ENCODE results near the gene HTR3E.

The HTR3E gene

DNA sequence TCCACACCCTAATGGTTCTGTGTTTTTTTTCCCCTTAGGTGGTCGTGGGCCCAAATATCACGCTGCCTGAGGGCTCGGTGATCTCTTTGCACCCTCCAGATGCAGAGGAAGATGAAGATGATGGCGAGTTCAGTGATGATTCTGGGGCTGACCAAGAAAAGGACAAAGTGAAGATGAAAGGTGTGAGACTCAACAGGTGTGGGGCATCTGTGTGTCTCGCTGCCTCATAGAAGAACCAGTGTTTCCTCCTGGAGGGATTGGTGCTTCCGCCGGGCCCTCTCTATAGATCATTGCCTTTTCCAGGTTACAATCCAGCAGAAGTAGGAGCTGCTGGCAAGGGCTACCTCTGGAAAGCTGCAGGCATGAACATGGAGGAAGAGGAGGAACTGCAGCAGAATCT, 45.3 kb downstream of the HTR3E start:
- no peak overlapping the region for H3K4me3 ChIP-seq (ENCODE audit: low read length)
- no peak for DNase-seq (ENCODE audit: low read depth)
- TF ChIP-seq, protein P1, sequence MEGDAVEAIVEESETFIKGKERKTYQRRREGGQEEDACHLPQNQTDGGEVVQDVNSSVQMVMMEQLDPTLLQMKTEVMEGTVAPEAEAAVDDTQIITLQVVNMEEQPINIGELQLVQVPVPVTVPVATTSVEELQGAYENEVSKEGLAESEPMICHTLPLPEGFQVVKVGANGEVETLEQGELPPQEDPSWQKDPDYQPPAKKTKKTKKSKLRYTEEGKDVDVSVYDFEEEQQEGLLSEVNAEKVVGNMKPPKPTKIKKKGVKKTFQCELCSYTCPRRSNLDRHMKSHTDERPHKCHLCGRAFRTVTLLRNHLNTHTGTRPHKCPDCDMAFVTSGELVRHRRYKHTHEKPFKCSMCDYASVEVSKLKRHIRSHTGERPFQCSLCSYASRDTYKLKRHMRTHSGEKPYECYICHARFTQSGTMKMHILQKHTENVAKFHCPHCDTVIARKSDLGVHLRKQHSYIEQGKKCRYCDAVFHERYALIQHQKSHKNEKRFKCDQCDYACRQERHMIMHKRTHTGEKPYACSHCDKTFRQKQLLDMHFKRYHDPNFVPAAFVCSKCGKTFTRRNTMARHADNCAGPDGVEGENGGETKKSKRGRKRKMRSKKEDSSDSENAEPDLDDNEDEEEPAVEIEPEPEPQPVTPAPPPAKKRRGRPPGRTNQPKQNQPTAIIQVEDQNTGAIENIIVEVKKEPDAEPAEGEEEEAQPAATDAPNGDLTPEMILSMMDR (conservative IDR thresholded peaks at IDR 0.05; ENCODE audit: low read depth, low read length) = no peak

DNA sequence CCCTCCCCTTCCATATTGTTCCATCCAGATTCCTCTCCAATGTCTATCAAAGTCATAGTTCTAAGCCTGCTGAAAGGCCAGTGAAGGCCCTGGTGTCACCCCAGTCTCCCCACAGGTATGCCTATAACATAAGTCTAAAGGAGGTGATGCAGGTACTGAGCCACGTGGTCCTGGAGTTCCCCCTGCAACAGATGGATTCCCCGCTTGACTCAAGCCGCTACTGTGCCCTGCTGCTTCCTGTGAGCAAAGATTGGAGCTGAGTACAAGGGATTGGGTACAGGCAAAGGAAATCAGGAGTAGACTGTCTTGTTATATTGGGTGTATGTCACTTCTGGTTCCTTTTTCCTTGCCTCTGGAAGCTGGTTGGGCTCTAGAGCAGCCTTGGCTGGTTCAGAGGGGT, 46.5 kb downstream of the HTR3E start:
- DNase-seq (ENCODE audit: low read depth) = no peak
- H3K4me3 ChIP-seq (ENCODE audit: low read length) = no peak overlapping the region
- TF ChIP-seq, protein P1 (conservative IDR thresholded peaks at IDR 0.05; ENCODE audit: low read depth, low read length) = no peak

DNA sequence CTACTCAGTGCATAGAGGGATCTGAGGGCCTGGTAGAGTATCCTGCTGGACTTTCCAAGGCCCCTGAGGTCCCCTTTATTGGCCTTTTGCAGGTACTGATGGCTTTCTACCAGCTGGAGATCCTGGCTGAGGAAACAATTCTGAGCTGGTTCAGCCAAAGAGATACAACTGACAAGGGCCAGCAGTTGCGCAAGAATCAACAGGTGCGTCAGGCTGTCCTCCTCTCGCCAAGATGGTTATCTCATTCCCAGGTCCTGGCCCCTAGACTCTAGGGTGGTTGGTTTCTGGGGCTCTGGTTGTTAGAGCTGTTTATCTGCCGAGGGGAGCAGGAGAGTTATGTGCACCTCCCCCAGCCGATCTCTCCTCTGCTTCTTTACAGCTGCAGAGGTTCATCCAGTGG, 47.6 kb downstream of the HTR3E start:
- no peak for DNase-seq (ENCODE audit: low read depth)
- TF ChIP-seq, protein P1 (conservative IDR thresholded peaks at IDR 0.05; ENCODE audit: low read depth, low read length) = no peak
- H3K4me3 ChIP-seq (ENCODE audit: low read length) = no peak overlapping the region

DNA sequence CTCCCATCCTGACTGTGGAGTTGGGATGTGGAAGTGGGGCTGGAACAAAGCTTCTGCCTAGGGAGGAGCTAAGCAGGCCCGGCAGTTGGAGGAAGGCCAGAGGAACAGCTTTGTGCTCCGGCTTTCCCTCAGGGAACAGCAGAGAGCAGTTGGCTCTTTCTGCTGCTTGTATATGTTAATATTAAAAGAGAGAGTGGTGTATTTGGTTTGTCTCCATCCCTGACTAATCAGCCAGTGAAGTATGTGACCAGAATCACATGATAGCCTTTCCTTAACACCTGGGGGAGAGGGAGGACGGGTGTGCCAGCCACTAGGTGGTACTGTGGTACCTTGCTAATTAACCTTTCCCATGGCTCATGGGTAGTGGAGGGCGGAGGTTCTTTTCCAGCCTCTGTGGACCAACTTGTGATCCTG, 48.3 kb downstream of the HTR3E start:
- no peak overlapping the region for H3K4me3 ChIP-seq (ENCODE audit: low read length)
- peak; percentile 87 for DNase-seq (ENCODE audit: low read depth)
- TF ChIP-seq, protein P1 (conservative IDR thresholded peaks at IDR 0.05; ENCODE audit: low read depth, low read length) = peak; percentile 67

DNA sequence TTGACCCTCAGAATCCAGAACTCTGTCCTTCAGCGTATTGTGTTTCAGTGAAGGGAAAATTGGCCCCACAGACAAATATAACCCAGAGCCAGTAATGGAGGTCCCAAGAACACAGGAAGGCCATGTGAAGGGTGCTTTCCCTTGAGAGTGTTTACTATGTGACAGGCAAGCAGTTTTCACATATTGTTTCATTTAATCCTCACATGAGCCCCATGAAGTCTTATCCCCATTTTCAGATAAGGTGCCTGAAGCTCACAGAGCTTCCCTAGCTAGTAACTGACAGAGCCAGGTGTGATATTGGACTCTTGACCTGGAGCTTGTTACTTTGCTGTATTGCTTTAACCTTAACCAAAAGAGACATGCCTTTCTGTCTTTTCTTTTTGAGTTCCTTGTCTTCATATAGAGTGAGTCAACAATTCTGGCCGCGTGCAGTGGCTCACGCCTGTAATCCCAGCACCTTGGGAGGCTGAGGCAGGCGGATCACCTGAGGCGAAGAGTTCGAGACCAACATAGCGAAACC, 48.9 kb downstream of the HTR3E start:
- DNase-seq (ENCODE audit: low read depth) = no peak
- TF ChIP-seq, protein P1 (conservative IDR thresholded peaks at IDR 0.05; ENCODE audit: low read depth, low read length) = no peak
- H3K4me3 ChIP-seq (ENCODE audit: low read length) = no peak overlapping the region

DNA sequence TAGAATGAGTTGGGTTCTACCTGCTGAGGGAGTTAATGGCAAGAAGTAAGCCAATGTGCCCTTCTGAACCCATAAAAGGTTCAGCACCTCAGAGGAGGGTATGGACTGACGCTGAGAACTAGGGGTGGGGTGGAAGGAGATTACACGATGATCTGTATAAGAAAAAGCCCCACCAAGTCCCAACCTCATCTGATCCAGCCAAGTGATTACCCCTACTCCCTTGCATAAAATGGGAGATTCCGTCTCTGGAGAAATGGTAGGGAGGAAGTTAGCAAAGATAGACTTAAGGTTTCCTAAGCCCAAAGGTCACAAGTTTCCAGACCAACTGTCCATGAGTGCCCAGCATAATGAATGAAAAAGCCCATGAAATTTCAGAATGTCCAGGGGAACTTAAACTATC, 51.2 kb downstream of the HTR3E start:
- DNase-seq (ENCODE audit: low read depth) = no peak
- TF ChIP-seq, protein P1 (conservative IDR thresholded peaks at IDR 0.05; ENCODE audit: low read depth, low read length) = no peak

DNA sequence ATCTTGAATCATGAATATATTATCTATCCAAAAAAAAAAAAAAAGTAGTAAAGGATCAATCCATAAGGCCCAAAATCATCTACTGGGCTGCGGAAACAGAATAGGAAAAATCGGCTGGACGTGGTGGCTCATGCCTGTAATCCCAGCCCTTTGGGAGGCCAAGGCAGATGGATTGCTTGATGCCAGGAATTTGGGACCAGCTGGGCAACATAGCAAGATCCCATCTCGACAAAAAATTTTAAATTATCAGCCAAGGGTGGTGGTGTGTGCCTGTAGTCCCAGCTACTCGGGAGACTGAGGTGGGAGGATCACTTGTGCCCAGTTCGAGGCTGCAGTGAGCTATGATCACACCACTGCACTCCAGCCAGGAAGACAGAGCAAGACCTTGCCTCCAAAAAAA, 52.3 kb downstream of the HTR3E start:
- no peak overlapping the region for H3K4me3 ChIP-seq (ENCODE audit: low read length)
- TF ChIP-seq, protein P1 (conservative IDR thresholded peaks at IDR 0.05; ENCODE audit: low read depth, low read length) = no peak
- DNase-seq (ENCODE audit: low read depth) = no peak

More for the DNA sequence above, 51.2 kb downstream of the HTR3E start:
- no peak overlapping the region for H3K4me3 ChIP-seq (ENCODE audit: low read length)
